ENCODE data around the gene SSBP3.

DNA sequence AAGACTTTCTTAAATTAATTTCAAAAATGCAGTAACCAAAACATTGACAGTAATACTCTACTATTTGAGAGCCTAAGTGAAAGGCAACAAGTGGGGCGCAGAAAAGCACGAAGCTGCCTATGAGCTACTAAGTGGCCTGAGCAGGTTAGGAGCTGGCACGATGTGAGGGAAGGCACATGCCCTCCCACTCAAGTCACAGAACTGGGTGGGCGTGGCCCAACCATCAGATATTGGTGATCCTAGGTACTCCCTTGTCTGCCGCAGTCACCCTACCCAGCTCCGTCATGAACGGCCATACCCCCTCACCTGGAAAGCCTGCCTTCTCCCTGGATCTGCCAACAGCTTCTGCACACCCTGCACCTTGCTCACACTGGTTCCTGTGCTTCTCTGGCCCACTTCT, 40.8 kb downstream of the SSBP3 start:
- TF ChIP-seq HCFC1 (IDR thresholded peaks at IDR 0.05; ENCODE audit: low read depth, low read length) = no peak
- no peak; the same call in 1 of the 2 replicates for TF ChIP-seq EGR1 (conservative IDR thresholded peaks at IDR 0.05)
- TF ChIP-seq MYNN (IDR thresholded peaks at IDR 0.05) = no peak
- TF ChIP-seq MYNN (CRISPR knock-in tag; IDR thresholded peaks at IDR 0.05) = no peak
- TF ChIP-seq ZNF274 (IDR thresholded peaks at IDR 0.05; ENCODE audit: borderline replicate concordance, low read depth, low read length) = no peak
- TF ChIP-seq SIRT6 (IDR thresholded peaks at IDR 0.05; ENCODE audit: low read depth, low read length) = no peak
- no peak for TF ChIP-seq SPI1 (IDR thresholded peaks at IDR 0.05; ENCODE audit: borderline replicate concordance, low read depth, low read length)
- TF ChIP-seq MEF2A (IDR thresholded peaks at IDR 0.05; ENCODE audit: control insufficient read depth, low read depth, low read length) = no peak
- TF ChIP-seq, protein P1, sequence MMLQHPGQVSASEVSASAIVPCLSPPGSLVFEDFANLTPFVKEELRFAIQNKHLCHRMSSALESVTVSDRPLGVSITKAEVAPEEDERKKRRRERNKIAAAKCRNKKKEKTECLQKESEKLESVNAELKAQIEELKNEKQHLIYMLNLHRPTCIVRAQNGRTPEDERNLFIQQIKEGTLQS (IDR thresholded peaks at IDR 0.05) = no peak
- TF ChIP-seq, protein P1 (CRISPR knock-in tag; conservative IDR thresholded peaks at IDR 0.05) = no peak
